ENCODE results near the gene SLC22A17.
"Not testable (repeated sequence)": the region's sequence is repeated elsewhere in the genome, so short reads cannot be mapped to it uniquely, and the experiment has no call there.

Gene SLC22A17

DNA sequence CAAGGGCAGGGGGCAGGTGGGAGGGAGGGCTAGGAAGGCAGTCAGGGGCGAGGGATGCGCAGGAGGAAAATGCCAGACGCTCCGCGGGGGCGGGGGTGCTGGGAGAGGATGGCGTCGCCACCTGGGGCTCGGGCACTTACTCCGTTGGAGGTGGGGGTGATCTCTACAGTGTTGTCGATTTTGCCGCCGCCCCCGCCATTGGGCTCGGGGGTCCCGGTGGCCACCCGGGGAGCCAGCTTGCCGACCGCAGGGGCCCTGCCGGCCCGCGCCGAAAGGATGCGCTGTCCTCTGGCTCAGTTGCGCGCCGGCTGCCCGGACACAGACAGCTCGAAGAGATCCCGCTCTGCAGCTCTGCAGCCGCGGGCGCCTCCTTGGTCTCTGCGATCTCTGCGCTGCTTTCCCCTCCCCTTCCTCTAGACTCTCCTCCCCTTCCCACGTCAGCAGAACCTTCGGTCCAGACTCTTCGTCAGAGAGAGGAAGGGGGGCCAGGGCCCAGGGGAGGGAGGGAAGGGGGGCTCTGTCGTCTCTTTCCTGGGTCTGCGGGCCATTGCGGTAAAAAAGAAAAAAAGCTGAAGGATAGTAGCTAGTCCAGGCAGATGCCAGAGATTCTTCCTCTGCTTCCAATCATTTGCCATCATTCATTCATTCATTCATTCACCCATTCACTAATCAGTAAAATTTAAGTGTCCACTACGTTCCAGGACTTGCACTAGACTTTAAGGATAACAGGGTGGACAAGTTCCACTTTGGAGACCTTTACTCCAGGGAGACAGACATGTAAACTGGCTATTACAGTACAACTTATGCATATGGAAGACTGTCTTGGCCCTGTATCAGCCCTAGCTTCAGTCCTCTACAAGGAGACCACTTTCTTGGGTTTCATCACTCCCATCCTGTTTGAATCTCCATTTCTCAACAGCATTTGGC lies at the start of gene SLC22A17:
SLC22A17 (minus strand) TSS at position 382 of the 927 bp plus-strand sequence.
- DNase-seq = peak; percentile 88

DNA sequence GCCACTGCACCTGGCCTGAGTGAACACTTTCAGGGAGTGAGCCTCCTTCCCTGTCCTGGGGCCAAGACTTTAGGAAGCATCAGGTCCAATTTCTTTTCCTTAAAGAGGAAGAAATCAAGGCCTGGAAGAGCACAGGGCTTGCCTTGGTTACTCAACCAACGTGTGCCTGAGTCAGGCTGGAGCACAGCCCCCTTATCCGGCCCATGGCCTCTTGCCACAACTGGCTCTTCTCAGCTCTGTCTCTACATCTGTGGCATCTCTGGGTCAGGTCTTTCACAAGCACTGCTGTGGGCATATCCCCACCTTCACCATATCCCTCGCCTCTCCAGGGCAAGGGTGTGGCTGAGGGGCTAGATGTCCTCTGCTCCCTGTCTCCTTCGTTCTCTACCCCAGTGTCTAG lies 48.6 kb upstream of the SLC22A17 start:
- no peak for DNase-seq

DNA sequence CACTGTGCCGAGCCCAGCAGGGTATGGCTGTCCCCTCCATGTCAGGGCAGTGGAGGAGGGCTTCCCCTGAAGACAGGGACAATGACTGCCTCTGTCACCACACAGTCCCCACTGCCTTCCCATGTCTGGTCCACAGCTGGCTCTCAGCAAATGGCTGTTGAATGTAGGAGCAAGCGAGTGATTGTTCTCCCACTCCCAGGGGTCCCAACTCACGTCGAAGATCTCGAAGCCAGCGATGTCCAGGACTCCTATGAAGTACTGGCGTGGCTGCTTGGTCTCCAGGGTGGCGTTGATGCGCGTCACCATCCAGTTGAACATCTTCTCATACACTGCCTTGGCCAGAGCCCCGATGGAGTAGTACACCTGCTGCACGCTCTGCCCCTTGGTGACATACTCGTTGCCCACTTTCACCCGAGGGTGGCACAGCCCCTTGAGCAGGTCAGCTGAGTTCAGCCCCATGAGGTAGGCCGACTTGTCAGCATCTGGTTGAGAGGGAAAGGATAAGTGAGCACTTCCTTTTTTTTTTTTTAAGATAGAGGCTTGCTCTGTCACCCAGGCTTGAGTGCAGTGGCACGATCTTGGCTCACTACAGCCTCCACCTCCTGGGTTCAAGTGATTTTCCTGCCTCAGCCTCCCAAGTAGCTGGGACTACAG lies 47.9 kb upstream of the SLC22A17 start:
- not testable (repeated sequence) for DNase-seq

DNA sequence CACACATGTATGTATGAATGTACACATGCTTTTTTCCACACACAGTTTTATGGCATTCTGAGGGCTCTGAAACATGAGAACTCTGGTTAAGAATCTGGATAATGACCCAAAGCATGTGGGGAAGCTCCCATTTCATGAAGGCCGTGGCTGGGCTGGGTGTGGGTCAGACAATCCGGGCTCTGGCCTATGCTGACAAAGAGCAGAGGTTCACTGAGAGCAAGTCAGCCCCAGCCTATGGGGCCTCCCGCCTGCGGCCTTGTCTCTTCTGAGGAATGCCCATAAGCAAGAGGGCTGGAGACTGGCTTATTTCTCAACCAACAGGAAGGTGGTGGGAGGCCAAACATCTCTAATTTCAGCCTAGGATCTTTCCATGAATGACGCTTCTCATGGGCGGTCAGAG lies 46.9 kb upstream of the SLC22A17 start:
- peak; percentile 60 for DNase-seq

DNA sequence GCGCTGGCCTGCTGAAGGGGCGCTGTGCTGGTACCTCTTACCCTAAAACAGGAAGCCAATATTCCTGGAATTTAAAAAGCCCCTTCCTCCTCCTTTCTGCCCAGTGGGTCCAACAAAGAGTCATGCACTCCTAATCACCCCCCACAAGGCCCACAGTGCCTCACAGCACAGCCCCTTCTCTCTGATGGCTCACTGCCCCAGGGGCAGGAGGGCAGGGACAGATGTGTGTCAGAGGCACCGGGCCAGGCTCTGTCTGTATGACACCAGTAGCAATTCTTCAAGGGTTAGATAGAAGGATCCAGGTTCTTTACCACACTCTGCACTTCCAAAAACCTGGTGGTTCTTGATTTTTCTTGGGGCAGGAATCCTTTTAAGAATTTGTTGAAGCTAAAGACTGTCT lies 46.4 kb upstream of the SLC22A17 start:
- peak; percentile 75 for DNase-seq

DNA sequence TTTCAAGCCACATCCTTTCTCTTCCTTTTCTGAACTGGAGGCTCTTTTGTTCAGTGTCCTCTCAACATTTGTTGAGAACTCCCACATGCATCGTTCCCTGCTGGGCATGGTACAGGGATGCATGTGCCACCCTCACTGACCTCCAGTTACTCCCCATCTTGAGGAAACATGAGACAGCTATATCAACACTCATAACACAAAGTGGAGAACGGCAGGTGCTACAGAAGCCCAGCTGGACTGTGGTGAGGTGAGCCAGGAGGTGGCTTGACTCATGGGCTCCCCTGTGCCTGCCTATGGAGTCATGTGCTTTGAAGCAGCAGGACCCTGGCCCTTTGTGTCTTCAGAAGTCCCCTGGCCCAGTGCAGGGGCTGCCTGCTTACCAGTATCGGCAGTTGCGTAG lies 45.7 kb upstream of the SLC22A17 start:
- DNase-seq = peak; percentile 100

DNA sequence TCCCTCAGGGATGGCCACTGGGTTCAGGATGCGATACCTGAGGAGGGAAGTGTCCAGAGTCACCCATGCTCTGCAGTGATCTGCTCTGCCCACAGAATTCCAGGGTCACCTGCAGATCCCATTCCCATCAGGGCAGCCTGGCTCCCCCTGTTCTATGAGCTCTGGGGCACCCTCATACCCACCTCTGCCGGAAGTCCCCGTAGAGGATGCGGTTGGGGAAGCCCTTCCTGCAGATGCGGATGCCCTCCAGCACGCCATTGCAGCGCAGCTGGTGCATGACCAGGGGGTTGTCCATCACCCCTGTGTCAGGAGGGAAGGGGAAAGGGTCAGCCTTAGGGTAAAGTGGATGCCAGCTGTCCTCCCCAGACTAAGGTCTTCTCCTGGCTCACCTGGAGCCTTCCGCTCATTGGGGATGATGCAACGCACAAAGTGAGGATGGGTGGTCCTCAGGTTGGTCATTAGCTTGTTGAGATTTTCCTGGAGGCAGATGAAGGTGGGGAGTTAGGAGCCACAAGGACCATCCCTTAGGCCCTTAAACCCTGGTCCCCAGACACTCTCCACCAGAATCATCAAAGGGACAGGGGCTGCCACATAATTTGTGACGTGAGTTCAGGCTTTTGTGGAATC lies 44.2 kb upstream of the SLC22A17 start:
- no peak for DNase-seq

DNA sequence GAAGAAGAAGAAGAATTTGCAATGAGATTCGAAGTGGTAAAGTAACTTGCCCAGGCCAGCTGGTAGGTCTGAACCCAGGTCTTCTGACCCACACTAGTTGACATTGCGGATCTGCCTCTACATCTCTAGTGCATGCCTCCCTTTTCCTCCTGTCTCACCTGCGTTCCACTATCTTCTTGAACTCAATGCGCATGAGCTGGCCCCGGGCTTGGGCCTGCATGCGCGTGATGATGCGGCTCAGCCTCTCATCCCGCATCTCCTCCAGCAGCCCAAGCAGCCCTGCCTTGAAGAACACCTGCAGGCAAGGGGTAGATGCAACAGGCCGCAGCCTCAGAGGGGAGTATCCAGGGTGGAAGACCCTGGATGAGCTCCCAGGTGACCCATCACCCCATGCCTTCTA lies 43.4 kb upstream of the SLC22A17 start:
- no peak for DNase-seq

DNA sequence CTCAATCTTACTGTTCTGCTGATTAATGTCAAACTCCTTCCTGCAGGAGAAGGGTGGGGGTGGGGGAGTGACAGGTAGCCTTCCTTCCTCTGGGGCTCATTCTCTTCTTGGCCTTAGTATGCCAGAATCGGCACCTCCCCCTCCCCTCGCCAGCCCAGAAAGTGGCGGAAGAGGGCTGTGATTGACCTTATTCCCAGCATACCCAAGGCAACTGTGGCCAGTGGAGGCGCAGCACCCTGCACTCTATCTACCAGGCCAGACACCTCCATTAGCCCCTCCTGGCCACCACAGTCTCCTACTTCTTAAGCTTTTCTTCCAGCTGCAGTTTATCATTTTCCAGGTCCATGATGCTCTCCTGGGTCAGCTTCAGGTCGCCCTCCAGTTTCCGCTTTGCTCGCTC lies 39.9 kb upstream of the SLC22A17 start:
- no peak for DNase-seq

DNA sequence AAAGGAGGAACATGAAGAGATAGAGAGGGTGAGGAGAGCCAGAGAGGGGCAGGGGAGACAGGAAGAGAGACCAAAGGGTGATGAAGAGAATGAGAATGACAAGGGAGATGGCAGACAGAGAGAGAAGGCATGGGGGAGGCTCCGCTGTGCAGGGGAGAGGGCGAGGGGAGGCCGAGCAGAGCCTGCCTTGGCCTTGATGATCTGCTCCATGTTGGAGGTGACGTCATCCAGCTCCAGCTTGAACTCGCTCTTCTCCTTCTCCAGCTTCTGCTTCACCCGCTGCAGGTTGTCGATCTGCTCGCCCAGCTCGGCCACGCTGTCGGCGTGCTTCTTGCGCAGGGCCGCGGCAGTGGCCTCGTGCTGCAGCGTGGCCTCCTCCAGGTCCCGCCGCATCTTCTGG lies 37.2 kb upstream of the SLC22A17 start:
- not testable (repeated sequence) for DNase-seq

DNA sequence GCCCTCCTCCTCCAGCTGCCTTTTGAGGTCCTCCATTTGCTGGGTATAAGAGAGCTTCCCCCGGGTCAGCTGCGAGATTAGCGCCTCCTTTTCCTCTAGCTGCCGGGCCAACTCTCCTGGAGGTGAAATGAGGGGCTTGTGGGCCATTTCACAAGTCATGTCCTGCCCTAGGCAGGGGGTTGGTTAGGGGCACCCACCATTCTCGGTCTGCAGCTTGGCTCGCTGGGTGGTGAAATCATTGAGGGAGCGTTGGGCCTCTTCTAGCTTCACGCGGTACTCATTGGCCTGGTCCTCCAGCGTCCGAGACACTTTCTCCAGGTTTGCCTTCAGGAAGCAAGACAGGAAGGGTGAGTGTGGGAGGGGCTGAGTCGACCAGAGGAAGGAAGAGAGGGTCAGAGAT lies 36.7 kb upstream of the SLC22A17 start:
- no peak for DNase-seq

DNA sequence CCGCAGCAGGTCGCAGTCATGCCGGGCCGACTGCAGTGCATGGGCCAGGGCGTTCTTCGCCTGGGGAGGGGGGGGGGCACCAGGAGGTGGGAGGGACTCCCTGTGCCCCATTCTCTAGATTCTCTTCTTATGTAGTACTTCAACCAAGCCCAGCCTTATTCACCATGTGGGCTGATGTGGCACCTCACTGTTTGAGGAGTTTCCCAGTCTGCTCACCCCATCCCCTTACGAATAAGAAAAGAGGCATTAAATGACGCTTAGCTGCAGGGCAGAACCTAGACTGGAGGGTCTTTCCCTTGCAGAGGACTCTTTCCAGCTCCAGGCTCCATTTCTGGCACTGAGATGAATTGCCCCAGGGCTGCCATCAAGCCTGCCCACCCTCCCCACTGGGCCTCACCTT lies 36.3 kb upstream of the SLC22A17 start:
- no peak for DNase-seq

DNA sequence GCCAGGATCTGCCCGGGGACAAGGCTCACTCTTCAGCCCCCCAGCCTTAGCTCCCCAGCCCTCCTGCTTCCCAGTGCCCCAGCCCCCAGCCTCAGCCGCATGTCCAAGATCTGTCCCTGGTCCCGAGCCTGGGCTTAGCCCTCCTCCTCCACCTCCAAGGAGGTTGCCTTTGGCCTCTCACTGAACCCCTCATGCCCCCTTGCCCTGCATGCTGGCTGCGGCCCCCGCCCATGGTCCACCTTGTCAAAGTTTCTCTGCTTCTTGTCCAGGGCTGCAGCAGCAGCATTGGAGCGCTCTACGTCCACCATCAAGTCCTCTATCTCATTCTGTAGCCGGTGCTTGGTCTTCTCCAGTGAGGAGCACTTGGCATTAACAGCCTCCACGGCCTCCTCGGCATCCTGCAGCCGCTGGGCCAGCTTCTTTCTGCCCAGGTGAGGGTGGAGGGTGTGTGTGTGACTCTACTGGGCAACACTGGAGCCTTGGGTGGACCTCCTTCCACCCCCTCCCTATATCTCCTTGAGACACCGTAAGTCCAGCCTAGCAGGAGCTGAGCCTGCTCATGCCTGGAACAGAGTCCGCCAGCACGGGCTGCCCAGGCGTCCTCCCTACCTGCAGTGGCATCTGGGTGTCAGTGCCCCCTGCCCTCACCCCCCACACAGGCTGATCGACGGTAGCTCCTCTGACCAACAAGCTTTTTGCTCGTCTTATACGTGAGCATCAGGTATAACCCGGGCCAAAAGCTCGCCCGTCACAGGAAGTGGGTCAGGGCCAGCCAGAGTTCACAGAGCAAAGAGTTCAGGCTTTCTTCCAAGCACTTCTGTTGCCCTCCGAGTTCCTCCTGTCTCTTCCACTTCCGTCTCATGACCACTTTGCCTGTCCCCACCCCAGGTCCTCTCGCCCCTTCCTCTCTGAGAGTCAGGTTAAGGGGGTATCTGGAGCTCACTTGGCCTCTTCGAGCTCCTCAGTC lies 35.5 kb upstream of the SLC22A17 start:
- DNase-seq = no peak

DNA sequence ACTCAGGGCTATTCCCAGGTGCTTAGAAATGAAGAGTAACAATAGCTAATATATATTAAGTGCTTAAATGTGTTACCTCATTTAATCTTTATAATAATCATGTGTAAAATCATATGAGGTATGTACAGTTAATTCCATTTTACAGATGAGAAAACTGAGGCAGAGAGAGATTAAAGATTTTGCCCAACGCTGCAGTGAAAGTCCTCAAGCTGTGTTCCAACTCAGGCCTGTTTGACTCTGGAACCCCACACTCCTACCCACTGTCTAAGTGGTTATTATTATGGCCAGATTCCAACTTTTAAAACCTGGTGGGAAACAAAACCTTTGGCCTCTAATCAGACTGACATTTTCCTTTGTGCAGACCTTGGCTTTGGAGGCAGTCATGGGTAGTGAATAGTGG lies 34.3 kb upstream of the SLC22A17 start:
- no peak for DNase-seq

DNA sequence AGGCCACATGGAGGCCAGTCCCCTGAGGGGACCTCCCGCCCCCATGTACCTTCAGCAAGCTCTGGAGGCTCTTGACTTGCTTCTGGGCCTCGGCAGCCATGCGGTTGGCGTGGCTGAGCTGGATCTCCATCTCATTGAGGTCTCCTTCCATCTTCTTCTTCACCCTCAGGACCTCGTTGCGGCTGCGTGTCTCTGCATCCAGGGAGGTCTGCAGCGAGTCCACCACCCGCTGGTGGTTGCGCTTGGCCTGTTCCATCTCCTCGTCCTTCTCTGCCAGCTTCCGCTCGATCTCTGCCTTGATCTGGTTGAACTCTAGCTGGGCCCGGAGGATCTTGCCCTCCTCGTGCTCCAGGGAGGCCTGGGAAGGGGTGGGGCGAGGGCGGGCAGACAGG lies 33.6 kb upstream of the SLC22A17 start:
- DNase-seq = not testable (repeated sequence)

DNA sequence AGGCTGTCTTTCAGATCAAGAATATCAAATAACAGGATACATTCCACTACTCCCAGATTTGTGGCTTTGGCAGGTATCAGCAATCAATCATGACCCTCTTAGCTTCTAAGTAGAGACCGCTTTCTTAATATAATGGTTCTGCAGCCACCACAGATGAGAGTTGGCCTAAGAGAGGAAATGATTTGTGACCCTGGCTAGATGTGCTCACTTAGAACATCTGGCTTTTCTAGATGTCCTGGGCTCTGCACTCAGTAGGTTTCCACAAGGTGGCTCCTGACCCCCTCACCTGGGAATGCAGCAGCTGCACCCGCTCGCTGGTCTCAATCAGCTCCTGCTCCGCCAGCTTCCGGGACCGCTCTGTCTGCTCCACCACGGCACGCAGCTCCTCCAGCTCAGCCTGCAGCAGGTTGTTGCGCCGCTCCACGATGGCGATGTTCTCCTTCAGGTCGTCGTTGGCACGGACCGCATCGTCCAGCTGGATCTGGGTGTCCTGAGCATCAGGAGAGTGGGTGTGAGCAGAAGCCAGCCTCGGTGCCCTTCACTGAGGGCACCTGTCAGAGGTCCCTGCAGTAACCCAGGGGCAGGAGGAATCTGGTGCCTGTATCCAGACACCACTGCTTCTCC lies 33.1 kb upstream of the SLC22A17 start:
- no peak for DNase-seq

DNA sequence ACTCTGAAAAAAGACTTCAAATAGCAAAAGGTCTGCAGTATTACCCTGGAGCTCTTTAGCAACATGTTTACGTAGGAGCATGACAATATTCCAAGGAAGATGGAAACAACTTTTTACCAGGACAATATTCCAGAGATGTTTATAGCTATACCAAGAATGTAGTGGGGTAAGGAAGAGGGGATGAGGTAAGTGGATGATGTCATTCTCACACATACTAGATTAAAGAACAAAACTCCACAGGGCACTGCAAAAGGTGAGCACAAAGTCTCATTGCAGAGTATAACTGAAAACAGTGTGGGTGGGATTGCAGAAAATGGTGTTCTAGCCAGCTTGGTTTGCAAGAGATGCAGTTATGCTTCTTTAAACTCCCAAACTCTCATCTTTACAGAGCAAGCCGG lies 32.6 kb upstream of the SLC22A17 start:
- DNase-seq = no peak

DNA sequence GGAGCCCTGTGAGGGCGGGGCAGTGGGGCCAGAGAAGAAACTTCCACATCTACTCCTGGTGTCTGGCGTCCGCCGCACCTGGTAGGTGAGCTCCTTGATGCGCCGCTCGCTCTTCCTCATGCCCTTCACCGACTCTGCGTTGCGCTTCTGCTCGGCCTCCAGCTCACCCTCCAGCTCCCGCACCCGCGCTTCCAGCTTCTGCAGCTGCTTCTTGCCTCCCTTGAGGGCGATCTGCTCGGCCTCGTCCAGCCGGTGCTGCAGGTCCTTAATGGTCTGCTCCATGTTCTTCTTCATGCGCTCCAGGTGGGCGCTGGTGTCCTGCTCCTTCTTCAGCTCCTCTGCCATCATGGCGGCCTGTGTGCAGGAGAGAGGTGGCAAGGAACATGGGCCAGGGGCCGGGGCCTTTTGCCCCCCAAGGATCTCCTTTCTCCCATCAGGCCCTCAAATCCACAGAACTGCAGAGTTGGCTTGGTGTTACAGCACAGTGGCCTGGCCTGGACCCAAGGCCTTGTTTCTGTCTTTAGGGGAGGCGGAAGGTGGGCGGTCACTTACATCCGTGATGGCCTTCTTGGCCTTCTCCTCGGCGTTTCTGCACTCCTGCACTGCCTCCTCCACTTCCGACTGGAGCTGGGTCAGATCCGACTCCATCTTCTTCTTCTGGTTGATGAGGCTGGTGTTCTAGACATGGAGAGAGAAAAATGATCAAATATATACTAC lies 31.8 kb upstream of the SLC22A17 start:
- DNase-seq = no peak

DNA sequence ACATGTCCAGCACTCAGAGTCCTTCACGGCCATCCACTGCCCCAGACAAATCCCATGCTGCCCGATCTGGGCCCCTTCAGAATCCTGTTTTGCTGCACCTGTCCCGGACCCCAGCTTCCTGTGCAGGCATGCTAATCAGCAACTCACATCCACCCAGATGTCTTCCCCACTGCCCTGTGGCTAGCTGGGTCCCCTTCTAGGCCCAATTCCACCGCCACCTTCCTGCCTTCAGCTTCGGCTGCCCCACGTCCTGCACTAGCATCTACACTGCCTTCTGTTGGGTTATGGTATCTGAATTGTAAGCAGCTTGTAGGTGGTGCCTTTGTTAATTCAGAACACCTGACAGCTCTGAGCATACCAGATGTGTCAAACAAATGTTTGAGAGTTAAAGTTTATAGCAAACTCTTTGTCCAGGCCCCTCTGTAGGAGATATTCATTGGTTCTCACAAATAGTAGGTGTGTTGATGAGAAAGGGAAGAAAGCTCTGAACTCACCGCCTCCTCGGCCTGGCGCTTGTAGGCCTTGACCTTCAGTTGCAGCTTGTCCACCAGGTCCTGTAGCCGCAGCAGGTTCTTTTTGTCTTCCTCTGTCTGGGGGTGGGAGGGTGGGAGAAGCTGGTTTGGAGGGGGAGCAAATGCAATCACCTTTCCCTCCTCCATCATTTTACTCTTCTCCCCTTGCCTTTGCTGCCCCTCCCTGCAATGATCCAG lies 30.2 kb upstream of the SLC22A17 start:
- no peak for DNase-seq

DNA sequence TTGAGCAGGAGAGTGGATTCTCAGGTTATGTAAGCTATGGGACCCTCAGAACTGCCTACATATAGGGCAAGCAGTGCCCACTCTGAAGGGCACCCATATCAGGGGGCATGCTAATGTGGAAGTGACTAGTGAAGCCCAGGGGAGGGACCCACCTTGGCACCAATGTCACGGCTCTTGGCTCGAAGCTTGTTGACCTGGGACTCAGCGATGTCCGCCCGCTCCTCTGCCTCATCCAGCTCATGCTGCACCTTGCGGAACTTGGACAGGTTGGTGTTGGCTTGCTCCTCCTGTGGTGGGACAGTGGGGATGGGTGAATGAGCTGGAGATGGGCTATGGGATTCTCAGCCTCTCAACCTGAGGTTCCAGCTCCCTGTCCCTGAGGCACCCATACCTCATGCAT lies 29.6 kb upstream of the SLC22A17 start:
- no peak for DNase-seq

DNA sequence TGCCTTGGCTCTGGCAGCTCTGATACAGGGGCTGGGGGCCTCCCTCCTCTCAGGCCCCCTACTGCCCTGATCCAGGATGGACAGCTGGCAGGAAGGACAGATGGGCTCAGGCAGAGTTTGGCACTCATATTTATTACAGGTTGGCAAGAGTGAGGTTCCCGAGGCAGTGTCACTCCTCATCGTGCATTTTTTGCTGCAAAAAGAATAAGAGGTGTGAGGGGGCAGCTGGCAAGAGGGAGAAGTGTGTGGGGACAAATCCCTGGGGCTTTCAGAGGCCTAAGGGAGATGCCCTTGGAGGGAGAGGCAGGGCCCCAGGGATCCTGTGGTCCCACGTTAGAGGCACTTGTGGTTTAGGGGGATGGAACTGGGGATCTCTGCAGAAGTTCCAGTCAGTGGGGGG lies 29.2 kb upstream of the SLC22A17 start:
- DNase-seq = no peak
